GM13977 (cell line): Measurements from ENCODE around the gene INO80B.
"Not testable (repeated sequence)": the region's sequence is repeated elsewhere in the genome, so short reads cannot be mapped to it uniquely, and the experiment has no call there.

Experiments
- DNase-seq: peaks from one replicate; pipeline ENCODE4 v3.0.0; 2012; ENCODE audit warnings: low spot score
- CTCF ChIP-seq: IDR thresholded peaks from 2 replicates; pipeline ENCODE4 v1.5.1; 2012; ENCODE audit warnings: mild to moderate bottlenecking, control low read depth; ENCODE audit not compliant: insufficient read depth; ENCODE audit errors: extremely low read depth, missing control alignments
- in situ Hi-C: fragments of 300-500 bp; cut with MboI; formaldehyde crosslinking; loops from one replicate; pipeline ENCODE4 v1.12.0; 2022; ENCODE audit warnings: low sequenced_read_pairs, low pct_unique_long_range_greater_than_20kb, mixed read lengths, inconsistent platforms; ENCODE audit not compliant: unreplicated experiment

The INO80B gene

DNA sequence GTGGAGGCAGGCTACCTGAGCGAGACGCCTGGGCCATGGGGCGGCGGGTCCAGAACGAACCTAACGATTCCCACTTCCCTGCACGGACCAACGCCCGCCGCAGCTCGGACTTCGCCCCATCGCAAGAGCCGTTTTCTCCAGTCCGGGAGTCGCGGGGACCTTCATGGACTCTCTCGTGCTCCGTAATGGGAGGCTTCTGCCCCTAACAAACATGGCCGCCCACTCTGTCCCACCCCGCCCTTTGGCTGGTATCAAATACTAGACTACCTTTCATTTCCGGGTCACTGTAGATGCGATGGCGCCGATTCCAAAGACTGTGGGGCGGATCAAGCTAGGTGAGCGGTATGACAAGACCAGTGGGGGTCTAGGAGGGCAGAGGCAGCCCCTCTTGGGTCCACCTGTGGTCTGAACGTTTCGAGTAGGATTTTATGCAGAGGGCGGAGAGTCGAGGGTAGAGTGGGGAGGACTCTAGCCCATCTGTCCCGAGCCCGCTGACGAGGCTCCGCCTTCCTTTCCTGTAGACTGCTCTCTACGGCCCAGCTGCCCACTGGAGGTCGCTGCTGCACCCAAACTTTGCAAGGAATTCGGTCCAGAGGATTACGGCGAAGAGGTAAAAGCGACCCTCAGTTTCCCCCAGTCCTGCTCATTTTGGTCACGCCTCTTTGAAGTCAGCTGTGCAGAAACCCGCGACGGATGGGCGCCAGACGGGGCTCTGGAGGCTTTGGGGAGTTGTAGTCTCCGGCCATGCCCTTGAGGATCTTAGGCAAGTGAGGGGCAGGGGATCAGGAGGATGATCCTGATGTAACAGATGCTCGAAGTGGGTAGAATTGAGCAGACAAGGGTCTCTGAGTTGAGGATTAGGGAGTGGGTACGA lies 28.2 kb downstream of the INO80B start, which contains the start of the genes CCDC142 and TTC31:
Gene CCDC142 (minus strand): TSS at position 198 of the 874 bp plus-strand sequence. CDS start 161 bp downstream, at position 37.
Gene TTC31 (plus strand): TSS at position 281 of the 874 bp plus-strand sequence. CDS start 15 bp downstream, at position 296.
- DNase-seq, result peak; percentile 93
- in situ Hi-C loops, result loop anchor here (25.0 kb wide), 1 partner anchor 104 kb away; no protein-coding TSS in a partner anchor
- TF ChIP-seq CTCF, result peak; percentile 95

DNA sequence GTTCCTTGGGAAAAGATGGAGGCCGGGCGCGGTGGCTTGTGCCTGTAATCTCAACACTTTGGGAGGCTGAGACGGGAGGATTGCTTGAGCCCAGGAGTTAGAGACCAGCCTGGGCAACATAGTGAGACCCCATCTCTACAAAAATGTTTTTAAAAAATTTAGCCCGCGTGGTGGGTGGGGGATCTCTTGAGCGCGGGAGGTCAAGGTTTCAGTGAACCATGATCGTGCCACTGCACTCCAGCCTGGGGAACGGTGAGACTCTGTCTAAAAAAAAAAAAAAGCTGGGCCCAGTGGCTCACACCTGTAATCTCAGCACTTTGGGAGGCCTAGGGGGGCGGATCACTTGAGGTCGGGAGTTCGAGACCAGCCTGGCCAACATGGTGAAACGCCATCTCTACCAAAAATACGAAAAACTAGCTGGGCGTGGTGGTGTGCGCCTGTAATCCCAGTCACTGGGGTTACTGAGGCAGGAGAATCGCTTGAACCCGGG lies 28.8 kb downstream of the INO80B start:
- in situ Hi-C loops, result loop anchor here (25.0 kb wide), 1 partner anchor 104 kb away; no protein-coding TSS in a partner anchor

GRCh38 chr2:74486141-74486540 lies 31.3 kb downstream of the INO80B start:
- no peak for TF ChIP-seq CTCF
- no peak for DNase-seq
- in situ Hi-C loops, result loop anchor here (25.0 kb wide), 1 partner anchor 101 kb away; no protein-coding TSS in a partner anchor

More for the DNA sequence above, 28.8 kb downstream of the INO80B start:
- DNase-seq, result not testable (repeated sequence)

DNA sequence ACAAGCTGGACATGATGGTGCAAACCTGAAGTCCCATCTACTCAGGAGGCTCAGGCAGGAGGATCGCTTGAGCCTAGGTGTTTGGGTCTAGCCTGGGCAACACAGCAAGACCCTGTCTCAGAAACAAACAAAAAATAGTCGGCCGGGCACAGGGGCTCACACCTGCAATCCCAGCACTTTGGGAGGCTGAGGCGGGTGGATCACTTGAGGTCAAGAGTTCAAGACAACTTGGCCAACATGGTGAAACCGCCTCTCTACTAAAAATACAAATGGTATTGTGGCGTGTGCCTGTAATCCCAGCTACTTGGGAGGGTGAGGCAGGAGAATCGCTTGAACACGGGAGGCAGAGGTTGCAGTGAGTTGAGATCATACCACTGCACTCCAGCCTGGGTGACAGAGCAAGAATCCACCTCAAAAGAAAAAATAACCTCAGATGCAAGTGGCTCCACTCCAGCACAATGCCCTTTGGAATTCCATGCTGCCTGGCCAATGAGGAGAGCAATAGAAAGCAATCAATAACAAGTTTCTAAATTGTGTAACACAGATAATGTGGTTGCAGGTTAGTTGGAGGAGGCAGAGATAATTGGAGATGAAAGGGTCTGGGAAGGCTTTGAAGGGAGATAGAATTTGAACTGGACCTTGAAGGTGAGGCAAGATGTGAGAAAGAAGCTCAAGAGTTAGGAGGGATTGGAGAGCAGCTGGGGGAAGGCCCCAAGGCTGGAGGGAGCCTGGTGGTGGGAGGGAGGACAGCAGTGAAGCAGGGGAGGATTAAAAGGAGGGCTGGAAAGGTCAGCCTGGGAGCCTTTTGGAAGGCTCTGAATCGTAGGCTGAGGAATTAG lies 34.0 kb downstream of the INO80B start:
- no peak for DNase-seq
- in situ Hi-C loops, result loop anchor here (25.0 kb wide), 1 partner anchor 98 kb away; no protein-coding TSS in a partner anchor
- TF ChIP-seq CTCF, result no peak

- no peak for DNase-seq
- in situ Hi-C loops, result loop anchor here (25.0 kb wide), 1 partner anchor 97 kb away; no protein-coding TSS in a partner anchor
- no peak for TF ChIP-seq CTCF
Observed at GRCh38 chr2:74489906-74490305, 35.0 kb downstream of the INO80B start.

DNA sequence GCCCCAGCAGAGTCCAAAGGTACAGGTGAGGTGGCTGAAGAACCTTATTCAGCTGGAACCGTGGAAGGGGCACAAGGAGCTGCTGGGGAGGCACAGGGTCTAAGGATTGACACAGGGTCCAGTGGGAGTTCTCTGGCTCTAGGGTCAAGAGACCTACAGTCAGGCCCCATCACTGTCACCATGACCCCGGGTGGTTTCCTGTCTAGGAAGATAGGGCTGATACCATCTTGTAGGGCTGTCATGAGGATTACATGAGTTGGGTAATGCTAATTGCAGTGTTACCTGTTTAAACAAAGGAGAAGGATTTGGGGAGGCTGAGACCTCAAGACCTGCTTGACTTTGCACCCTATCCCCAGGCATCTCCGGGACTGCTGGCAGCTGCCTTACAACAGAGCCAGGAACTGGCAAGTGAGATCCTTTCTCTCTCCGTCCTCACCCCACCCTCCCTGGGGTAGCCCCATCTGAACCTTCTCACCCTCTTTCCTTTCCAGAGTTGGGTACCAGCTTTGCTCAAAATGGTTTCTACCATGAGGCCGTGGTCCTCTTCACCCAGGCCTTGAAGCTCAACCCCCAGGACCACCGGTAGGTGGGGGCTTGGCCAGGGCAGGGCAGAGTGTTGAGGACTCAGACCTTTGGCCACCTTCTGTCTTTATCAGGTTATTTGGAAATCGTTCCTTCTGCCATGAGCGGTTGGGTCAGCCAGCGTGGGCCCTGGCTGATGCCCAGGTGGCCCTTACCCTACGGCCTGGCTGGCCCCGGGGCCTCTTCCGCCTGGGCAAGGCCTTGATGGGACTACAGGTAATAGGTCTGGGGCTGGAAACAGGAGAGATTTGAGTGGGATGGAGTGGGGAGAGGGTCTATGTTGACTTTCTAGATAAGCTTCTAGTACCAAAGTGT lies 37.0 kb downstream of the INO80B start:
- DNase-seq, result no peak
- in situ Hi-C loops, result loop anchor here (25.0 kb wide), 1 partner anchor 95 kb away; no protein-coding TSS in a partner anchor
- TF ChIP-seq CTCF, result no peak
